GM12878 (cell line): ENCODE data around the gene SMARCA4. TPM values are rescaled to one million over a fixed set of nuclear protein-coding genes. Genes with fewer than 3 reads are reported as not detected.

ENCODE experiments used
- ATAC-seq: fragments of 200-7000 bp; cut with Tn5 transposase; 3 replicates; pipeline ENCODE4 v1.9.1; 2020; ENCODE audit warnings: mild to moderate bottlenecking, moderate library complexity
- BruUV-seq: library from RNA; stranded (reverse); fragments of 400-500 nt; replicated peaks from 2 replicates; lab custom pipeline; 2021; lab: Mats Ljungman, UMichigan
- CTCF ChIA-PET: fragments of 300-600 bp; sonication (Branson Sonifier 250); formaldehyde crosslinking; extraction: SDS; loops from one replicate; lab custom pipeline; 2021; ENCODE audit warnings: inconsistent platforms; lab: Yijun Ruan, JAX
- POLR2A ChIA-PET: fragments of 350-600 bp; formaldehyde crosslinking; extraction: SDS; loops from one replicate; lab custom pipeline; 2021; ENCODE audit warnings: inconsistent platforms; lab: Charles Lee
- RAD21 ChIA-PET: fragments of 300-600 bp; sonication (Branson Sonifier 250); formaldehyde crosslinking; loops from one replicate; lab custom pipeline; 2023; ENCODE audit warnings: antibody characterized with exemption; ENCODE audit not compliant: unreplicated experiment; lab: Charles Lee
- SMC1A ChIA-PET: fragments of 300-600 bp; sonication (Branson Sonifier 250); formaldehyde crosslinking; loops from one replicate; lab custom pipeline; 2023; ENCODE audit not compliant: unreplicated experiment, uncharacterized antibody; lab: Charles Lee
- DNase-seq: peaks from one replicate; pipeline ENCODE4 v3.0.0-alpha.2; 2011; ENCODE audit warnings: low read depth, low spot score
- FAIRE-seq: peaks from 3 replicates; lab custom pipeline; 2011; peaks lifted over from hg19 to GRCh38; lab: Jason Lieb, UNC
- H2AFZ ChIP-seq: 2 replicates; pipeline ENCODE4 v1.6.0; 2011; ENCODE audit warnings: low read depth, low read length, control low read depth; ENCODE audit not compliant: control insufficient read depth
- H3K27ac ChIP-seq: 2 replicates; pipeline ENCODE4 v1.5.1; 2011; ENCODE audit warnings: control low read depth; ENCODE audit not compliant: control insufficient read depth, insufficient read depth
- H3K27me3 ChIP-seq, 2 experiments: replicated peaks in 1 of 2; 2 replicates each; pipeline versions ENCODE4 v1.6.0 to v1.6.1; 2011; ENCODE audit warnings: low read length in 1 of 2; ENCODE audit not compliant: control insufficient read depth in 2 of 2, insufficient read depth in 2 of 2
- H3K36me3 ChIP-seq, 2 experiments: 2 replicates each; pipeline ENCODE4 v1.5.1; 2011; ENCODE audit warnings: low read length in 1 of 2; ENCODE audit not compliant: control insufficient read depth in 2 of 2, insufficient read depth in 2 of 2
- H3K4me1 ChIP-seq: 2 replicates; pipeline ENCODE4 v1.6.1; 2011; ENCODE audit warnings: mild to moderate bottlenecking, low read length, moderate library complexity, mixed read lengths; ENCODE audit not compliant: control insufficient read depth, insufficient read depth
- H3K4me2 ChIP-seq: 2 replicates; pipeline ENCODE4 v1.6.0; 2011; ENCODE audit warnings: control low read depth; ENCODE audit not compliant: control insufficient read depth, insufficient read depth
- H3K4me3 ChIP-seq: fragments of 200-600 bp; sonication (generic); 2 replicates; pipeline ENCODE4 v1.5.1; 2016
- H3K79me2 ChIP-seq: 2 replicates; pipeline ENCODE4 v1.6.0; 2011; ENCODE audit warnings: low read length; ENCODE audit not compliant: control insufficient read depth, insufficient read depth
- H3K9ac ChIP-seq: 2 replicates; pipeline ENCODE4 v1.8.0; 2011; ENCODE audit warnings: low read length, control low read depth, mixed read lengths; ENCODE audit not compliant: control insufficient read depth, insufficient read depth
- H3K9me3 ChIP-seq: replicated peaks from 3 replicates; pipeline ENCODE4 v1.5.1; 2011; ENCODE audit warnings: mild to moderate bottlenecking, low read length; ENCODE audit not compliant: control insufficient read depth, insufficient read depth
- H4K20me1 ChIP-seq: 2 replicates; pipeline ENCODE4 v1.6.0; 2011; ENCODE audit not compliant: control insufficient read depth, insufficient read depth
- FOS ChIP-seq: IDR thresholded peaks from 3 replicates; pipeline ENCODE4 v1.6.1; 2011; ENCODE audit warnings: borderline replicate concordance; ENCODE audit not compliant: insufficient read length; ENCODE audit errors: extremely low read depth
- IKZF1 ChIP-seq: fragments of 450-650 bp; conservative IDR thresholded peaks from 2 replicates; pipeline ENCODE4 v1.6.1; 2017; ENCODE audit warnings: antibody characterized with exemption, mild to moderate bottlenecking
- LARP7 ChIP-seq: fragments of 450-650 bp; IDR thresholded peaks from 2 replicates; pipeline ENCODE4 v1.6.1; 2017; ENCODE audit warnings: mild to moderate bottlenecking
- MEF2A ChIP-seq: IDR thresholded peaks from 2 replicates; pipeline ENCODE4 v1.6.1; 2011; ENCODE audit warnings: low read depth, mild to moderate bottlenecking, low read length, moderate library complexity; ENCODE audit not compliant: insufficient read depth
- NFXL1 ChIP-seq: fragments of 450-650 bp; IDR thresholded peaks from 2 replicates; pipeline ENCODE4 v1.6.1; 2017; ENCODE audit warnings: antibody characterized with exemption, mild to moderate bottlenecking, borderline replicate concordance
- RAD21 ChIP-seq: IDR thresholded peaks from 2 replicates; pipeline ENCODE4 v1.6.1; 2011; ENCODE audit warnings: mild to moderate bottlenecking, low read depth, low read length, moderate library complexity; ENCODE audit not compliant: insufficient read depth
- RB1 ChIP-seq: fragments of 450-650 bp; formaldehyde crosslinking; IDR thresholded peaks from 2 replicates; pipeline ENCODE4 v1.6.1; 2017; ENCODE audit warnings: mild to moderate bottlenecking, borderline replicate concordance
- TAF1 ChIP-seq: IDR thresholded peaks from 2 replicates; pipeline ENCODE4 v1.6.1; 2011; ENCODE audit warnings: mild to moderate bottlenecking, low read depth, low read length, borderline replicate concordance
- TARDBP ChIP-seq: IDR thresholded peaks from 2 replicates; pipeline ENCODE4 v1.6.1; 2016; ENCODE audit warnings: borderline replicate concordance
- ZNF24 ChIP-seq: fragments of 450-650 bp; IDR thresholded peaks from 2 replicates; pipeline ENCODE4 v1.6.1; 2017; ENCODE audit warnings: antibody characterized with exemption, mild to moderate bottlenecking
- WGBS: methylation state at CpG from one replicate; pipeline ENCODE4 v1.1.6; 2016; ENCODE audit warnings: low lambda C conversion rate; ENCODE audit not compliant: insufficient replicate concordance, insufficient coverage; ENCODE audit errors: missing lambda C conversion rate; 5-methylcytosine and 5-hydroxymethylcytosine counted together
- in situ Hi-C: fragments of 300-500 bp; cut with MboI; formaldehyde crosslinking; loops from 9 replicates; pipeline ENCODE4 v1.14.3; 2018; ENCODE audit warnings: mixed read lengths
- intact Hi-C: fragments of 100-400 bp; cut with micrococcal nuclease; formaldehyde crosslinking; loops from one replicate; pipeline ENCODE4 v1.14.2; 2022; ENCODE audit not compliant: unreplicated experiment
- polyA plus RNA-seq, 11 experiments: library from polyadenylated mRNA; depleted of rRNA in 4 of 11; unstranded in 6 of 11; stranded (reverse) in 5 of 11; fragments of >200 nt; fragmentation: Nextera tagmentation in 4 of 11; fragmentation: Illumina TruSeq in 1 of 11; extraction: Ambion mirVana in 4 of 11; extraction: Trizol in 1 of 11; gene quantifications; 1 replicate in 1 of 11; 2 replicates in 10 of 11; pipeline versions ENCODE4 v1.2.1 to v1.2.3, GENCODE V29; 2011 to 2016; ENCODE audit warnings: inconsistent platforms in 2 of 11, missing spikeins in 2 of 11, low read depth in 1 of 11
- total RNA-seq, 4 experiments: library from RNA; depleted of rRNA in 3 of 4; stranded (reverse); fragments of >200 nt in 3 of 4; fragmentation: Illumina TruSeq in 1 of 4; extraction: Trizol in 1 of 4; gene quantifications; 2 replicates each; pipeline versions ENCODE4 v1.2.1 to v1.2.3, GENCODE V29; 2013 to 2021
- TF ChIP-seq, protein P1 (sequence below): IDR thresholded peaks from 2 replicates; pipeline ENCODE4 v1.6.1; 2011; ENCODE audit warnings: low read depth, low read length, improper control_type of control experiment, borderline replicate concordance
- TF ChIP-seq, protein P2 (sequence below): fragments of 450-650 bp; IDR thresholded peaks from 2 replicates; pipeline ENCODE4 v1.6.1; 2017; ENCODE audit warnings: mild to moderate bottlenecking, moderate library complexity
- TF ChIP-seq, protein P3 (sequence below): fragments of 150-350 bp; IDR thresholded peaks from 2 replicates; pipeline ENCODE4 v1.6.1; 2016; ENCODE audit warnings: low read depth, low read length

SMARCA4 gene
- total and polyA plus RNA-seq, 10 of the 15 experiments (the other 5 are each of a cell fraction or from before 2014, with no cell fraction given) = 22.4 to 175 (median 57.4) TPM

DNA sequence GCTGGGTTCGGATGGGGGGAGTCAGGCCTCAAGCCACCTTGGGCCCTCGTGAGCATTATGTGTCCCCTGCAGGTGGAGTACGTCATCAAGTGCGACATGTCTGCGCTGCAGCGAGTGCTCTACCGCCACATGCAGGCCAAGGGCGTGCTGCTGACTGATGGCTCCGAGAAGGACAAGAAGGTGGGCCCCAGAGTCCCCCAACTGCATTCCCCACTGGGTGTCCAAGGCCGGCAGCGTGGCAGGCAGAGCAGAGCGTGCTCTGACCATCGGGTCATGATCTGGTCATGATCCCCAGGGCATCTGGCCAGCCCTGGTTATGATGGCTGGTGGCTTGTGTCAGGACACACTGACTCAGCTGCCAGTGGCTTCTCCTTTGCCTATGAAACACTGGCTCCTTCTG lies 63.4 kb downstream of the SMARCA4 start (continued):
- TF ChIP-seq, protein P1, sequence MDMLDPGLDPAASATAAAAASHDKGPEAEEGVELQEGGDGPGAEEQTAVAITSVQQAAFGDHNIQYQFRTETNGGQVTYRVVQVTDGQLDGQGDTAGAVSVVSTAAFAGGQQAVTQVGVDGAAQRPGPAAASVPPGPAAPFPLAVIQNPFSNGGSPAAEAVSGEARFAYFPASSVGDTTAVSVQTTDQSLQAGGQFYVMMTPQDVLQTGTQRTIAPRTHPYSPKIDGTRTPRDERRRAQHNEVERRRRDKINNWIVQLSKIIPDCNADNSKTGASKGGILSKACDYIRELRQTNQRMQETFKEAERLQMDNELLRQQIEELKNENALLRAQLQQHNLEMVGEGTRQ = no peak
- TF ChIP-seq, all 136 proteins: peak for 0

DNA sequence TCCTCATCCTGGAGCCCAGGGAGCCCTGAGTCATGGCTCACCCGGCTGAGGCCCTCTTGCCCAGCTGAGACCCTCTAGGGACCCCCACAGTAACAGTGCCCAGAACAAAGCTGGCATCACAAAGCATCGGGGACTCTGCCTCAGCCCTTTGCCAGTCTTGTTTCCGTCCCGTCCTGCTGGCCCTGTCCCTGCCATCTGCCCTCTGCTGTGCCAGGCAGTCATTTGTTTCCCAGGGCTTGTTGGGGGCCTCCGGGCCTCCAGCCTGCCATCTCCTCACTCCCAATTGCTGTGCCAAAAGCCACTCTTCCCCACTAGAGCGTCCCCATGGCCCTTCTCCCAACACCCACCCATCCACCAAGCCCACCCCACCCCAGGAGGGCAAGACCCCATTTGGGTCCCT lies 64.2 kb downstream of the SMARCA4 start:
- WGBS = 100% methylated on average over 4 of the region's 6 CpGs
- Histone ChIP-seq H2AFZ (no peak overlapping the region), H3K27me3 (no peaks in the 10 kb centered on the region), H3K9ac (no peak overlapping the region), H3K4me3 (no peak overlapping the region), H3K9me3 (no peaks in the 10 kb centered on the region), H3K4me1 (no peaks in the 10 kb centered on the region), H4K20me1 (no peaks in the 10 kb centered on the region), H3K27ac (no peak overlapping the region), H3K4me2 (no peak overlapping the region), H3K79me2 (no peaks in the 10 kb centered on the region), H3K36me3 (peaks cover 20 to 60% of the 10 kb centered on the region in 2 experiments)
- ChIA-PET CTCF (interaction anchor here (0.6 kb wide), 1 partner anchor 86 kb away, joined by 3 read pairs; no protein-coding TSS in a partner anchor), POLR2A (interaction anchor here (0.6 kb wide), 1 partner anchor 350 kb away, joined by 4 read pairs; no protein-coding TSS in a partner anchor), RAD21 (no interaction called here), SMC1A (no interaction called here)
- TF ChIP-seq IKZF1 = no peak
- TF ChIP-seq ZNF24 = no peak
- TF ChIP-seq NFXL1 = no peak
- no peak for TF ChIP-seq RB1
- no peak for TF ChIP-seq TAF1
- TF ChIP-seq TARDBP = no peak
- TF ChIP-seq, protein P2, sequence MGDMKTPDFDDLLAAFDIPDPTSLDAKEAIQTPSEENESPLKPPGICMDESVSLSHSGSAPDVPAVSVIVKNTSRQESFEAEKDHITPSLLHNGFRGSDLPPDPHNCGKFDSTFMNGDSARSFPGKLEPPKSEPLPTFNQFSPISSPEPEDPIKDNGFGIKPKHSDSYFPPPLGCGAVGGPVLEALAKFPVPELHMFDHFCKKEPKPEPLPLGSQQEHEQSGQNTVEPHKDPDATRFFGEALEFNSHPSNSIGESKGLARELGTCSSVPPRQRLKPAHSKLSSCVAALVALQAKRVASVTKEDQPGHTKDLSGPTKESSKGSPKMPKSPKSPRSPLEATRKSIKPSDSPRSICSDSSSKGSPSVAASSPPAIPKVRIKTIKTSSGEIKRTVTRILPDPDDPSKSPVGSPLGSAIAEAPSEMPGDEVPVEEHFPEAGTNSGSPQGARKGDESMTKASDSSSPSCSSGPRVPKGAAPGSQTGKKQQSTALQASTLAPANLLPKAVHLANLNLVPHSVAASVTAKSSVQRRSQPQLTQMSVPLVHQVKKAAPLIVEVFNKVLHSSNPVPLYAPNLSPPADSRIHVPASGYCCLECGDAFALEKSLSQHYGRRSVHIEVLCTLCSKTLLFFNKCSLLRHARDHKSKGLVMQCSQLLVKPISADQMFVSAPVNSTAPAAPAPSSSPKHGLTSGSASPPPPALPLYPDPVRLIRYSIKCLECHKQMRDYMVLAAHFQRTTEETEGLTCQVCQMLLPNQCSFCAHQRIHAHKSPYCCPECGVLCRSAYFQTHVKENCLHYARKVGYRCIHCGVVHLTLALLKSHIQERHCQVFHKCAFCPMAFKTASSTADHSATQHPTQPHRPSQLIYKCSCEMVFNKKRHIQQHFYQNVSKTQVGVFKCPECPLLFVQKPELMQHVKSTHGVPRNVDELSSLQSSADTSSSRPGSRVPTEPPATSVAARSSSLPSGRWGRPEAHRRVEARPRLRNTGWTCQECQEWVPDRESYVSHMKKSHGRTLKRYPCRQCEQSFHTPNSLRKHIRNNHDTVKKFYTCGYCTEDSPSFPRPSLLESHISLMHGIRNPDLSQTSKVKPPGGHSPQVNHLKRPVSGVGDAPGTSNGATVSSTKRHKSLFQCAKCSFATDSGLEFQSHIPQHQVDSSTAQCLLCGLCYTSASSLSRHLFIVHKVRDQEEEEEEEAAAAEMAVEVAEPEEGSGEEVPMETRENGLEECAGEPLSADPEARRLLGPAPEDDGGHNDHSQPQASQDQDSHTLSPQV = no peak
- no peak for TF ChIP-seq RAD21
- TF ChIP-seq, protein P3, sequence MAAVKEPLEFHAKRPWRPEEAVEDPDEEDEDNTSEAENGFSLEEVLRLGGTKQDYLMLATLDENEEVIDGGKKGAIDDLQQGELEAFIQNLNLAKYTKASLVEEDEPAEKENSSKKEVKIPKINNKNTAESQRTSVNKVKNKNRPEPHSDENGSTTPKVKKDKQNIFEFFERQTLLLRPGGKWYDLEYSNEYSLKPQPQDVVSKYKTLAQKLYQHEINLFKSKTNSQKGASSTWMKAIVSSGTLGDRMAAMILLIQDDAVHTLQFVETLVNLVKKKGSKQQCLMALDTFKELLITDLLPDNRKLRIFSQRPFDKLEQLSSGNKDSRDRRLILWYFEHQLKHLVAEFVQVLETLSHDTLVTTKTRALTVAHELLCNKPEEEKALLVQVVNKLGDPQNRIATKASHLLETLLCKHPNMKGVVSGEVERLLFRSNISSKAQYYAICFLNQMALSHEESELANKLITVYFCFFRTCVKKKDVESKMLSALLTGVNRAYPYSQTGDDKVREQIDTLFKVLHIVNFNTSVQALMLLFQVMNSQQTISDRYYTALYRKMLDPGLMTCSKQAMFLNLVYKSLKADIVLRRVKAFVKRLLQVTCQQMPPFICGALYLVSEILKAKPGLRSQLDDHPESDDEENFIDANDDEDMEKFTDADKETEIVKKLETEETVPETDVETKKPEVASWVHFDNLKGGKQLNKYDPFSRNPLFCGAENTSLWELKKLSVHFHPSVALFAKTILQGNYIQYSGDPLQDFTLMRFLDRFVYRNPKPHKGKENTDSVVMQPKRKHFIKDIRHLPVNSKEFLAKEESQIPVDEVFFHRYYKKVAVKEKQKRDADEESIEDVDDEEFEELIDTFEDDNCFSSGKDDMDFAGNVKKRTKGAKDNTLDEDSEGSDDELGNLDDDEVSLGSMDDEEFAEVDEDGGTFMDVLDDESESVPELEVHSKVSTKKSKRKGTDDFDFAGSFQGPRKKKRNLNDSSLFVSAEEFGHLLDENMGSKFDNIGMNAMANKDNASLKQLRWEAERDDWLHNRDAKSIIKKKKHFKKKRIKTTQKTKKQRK = no peak
- no peak for TF ChIP-seq LARP7
- no peak for TF ChIP-seq FOS
- no peak for TF ChIP-seq MEF2A
- in situ Hi-C loops (no loop called here), intact Hi-C loops (no loop called here)
- DNase-seq = no peak
- no TSS peak for BruUV-seq
- ATAC-seq = no peak
- FAIRE-seq = no peak
